Brain pericyte (primary cell): ENCODE measurements around the gene FTO.
A peak's percentile ranks its signal among the peaks of the same experiment; 100 is the strongest.

Experiments used
- DNase-seq: peaks from one replicate; pipeline ENCODE4 v3.0.0-alpha.2; 2012; ENCODE audit warnings: low read depth, low spot score

Gene FTO

DNA sequence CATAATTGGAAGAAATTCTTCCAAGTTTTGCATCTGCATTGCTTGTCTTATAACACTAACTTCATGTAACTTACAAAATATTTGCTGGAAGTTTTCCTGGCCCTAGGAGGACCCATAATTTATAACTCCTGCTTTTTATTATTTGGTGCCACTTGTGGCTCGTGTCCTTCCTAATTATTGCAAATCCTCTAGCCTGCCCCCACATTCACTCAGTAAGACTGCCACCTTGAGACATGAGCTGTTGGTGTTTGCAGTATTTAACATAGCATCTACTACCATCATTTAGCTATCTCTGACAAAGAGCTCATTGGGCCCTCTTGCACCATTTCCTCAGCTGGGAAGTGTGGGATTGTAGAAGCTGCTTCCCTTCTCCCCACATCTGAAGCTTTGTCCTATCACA, 49.5 kb downstream of the FTO start:
- no peak for DNase-seq

GRCh38 chr16:53755026-53755910, 51.3 kb downstream of the FTO start:
- no peak for DNase-seq

DNA sequence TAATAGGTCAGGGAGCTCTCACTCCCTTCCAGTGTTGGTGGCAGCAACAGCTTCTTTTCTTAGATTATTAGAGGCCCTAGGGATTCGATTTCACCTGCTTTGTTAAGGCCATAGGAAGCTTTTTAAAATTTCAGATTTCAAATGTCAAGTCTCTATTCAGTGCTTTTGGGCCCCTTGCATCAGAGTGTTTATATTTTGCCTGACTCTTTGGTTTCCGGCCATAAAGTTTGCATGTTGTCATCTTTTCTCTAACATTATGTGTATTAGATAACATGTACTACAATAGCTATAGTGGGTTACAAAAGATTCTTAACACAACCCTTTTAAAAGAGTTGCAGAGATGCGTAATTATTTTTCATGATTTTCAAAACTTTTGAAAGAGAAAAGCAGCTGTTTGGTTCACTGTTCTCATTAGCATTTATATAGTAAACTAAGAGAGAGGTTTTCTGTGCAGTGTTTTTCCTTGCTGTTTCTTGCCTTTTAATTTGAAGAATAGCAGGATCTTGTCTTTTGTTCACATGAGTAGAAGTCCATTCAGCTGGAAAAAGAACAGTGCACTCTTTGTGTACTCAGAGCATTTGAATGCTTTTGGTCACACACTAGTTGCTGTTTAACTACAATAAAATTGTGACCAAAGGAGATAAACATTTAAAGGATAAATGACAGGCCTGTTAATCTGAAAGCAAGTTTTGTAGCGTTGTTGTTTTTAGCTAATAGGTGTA, 52.5 kb downstream of the FTO start:
- no peak for DNase-seq

GRCh38 chr16:53757971-53758609, 54.1 kb downstream of the FTO start:
- no peak for DNase-seq

DNA sequence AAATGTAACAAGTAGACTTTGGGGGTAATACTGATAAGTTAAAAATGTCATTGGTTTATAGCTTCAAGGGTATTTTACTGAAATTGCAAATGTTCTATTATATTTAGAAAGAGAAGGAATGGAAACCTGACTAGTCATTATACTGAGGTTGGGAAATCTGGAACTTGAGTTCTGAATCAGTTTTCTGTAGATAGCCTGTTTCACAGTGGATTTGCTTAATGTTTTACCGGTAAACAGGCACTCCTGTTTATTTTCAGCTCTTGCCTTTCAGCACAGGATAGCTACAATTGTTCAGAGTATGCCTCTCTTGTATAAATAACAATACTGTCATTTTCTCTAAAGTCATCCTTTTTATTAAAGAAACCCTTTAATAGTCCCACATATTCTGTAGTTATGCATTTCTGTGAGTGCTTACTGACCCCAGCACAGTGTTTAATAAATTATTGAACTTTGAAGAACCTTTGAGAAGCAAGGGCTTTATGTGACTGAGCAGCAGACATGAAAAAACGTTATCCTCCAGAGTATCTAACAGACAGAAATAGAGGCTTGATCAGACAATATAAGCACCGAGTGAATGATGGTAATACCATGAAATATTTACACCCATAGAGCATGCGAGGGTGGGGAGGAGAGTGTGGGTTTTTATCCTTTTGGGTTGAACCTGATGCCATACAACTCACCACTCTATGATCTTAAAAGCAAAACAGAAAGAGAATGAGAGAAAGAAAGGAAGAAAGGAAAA, 58.2 kb downstream of the FTO start:
- no peak for DNase-seq

GRCh38 chr16:53766304-53767016, 62.5 kb downstream of the FTO start:
- no peak for DNase-seq

DNA sequence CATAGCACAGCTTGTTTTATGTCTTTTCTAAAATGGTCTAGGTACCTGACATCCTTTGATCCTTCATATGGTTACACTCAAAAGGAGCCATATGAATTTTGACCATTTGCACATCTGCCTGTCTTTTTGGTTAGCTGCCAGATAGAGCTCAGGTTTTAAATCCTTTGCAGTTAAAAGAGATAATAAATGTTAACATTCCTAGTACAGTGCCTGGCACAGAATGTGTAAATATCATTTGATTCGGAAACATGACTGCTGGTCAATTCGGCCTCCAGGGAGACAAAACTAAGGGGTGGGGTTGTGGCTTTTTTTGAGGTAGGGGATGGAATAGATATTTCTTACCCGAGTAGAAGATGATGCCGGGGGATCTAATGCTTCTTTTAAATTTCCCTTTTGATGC, 64.2 kb downstream of the FTO start:
- DNase-seq = no peak

- DNase-seq = peak; percentile 64
Observed at GRCh38 chr16:53768593-53768992, 64.6 kb downstream of the FTO start.

DNA sequence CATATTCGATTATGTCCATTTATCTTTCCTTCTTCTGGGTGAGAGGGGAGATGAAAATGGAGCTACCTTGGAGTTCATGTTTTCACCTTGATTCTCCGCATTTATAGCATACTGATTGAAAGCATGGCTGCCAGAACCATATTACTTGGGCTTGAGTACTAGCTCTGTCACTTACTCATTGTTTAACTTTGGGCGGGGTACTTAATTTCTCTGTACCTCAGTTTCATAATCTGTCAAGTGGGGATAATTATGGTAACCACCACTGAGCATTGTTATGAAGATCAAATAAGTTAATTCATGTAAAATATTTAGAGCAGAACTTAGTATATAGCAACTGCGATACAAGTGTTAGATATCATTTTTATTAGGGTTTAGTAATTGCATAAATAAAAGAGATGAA, 65.2 kb downstream of the FTO start:
- no peak for DNase-seq

DNA sequence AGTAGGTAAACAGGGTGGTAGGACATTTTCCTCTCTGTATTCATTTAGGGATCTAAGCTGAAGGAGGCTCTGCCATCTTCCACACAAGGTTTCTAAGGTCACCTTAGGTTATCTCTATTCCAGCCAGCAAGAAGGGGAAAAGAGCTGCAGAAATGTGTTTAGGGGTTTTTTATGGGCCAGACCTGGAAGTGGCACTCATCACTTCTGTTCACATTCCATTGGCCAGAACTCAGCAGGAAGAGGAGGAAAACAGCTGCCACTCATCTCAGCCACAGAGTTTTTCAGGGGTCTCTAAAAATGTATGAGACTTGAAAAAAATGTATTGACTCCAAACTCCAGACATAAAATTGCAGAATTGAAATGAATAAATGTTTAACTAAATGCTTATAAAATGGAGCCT, 65.8 kb downstream of the FTO start:
- no peak for DNase-seq

GRCh38 chr16:53770641-53771040, 66.7 kb downstream of the FTO start:
- no peak for DNase-seq

DNA sequence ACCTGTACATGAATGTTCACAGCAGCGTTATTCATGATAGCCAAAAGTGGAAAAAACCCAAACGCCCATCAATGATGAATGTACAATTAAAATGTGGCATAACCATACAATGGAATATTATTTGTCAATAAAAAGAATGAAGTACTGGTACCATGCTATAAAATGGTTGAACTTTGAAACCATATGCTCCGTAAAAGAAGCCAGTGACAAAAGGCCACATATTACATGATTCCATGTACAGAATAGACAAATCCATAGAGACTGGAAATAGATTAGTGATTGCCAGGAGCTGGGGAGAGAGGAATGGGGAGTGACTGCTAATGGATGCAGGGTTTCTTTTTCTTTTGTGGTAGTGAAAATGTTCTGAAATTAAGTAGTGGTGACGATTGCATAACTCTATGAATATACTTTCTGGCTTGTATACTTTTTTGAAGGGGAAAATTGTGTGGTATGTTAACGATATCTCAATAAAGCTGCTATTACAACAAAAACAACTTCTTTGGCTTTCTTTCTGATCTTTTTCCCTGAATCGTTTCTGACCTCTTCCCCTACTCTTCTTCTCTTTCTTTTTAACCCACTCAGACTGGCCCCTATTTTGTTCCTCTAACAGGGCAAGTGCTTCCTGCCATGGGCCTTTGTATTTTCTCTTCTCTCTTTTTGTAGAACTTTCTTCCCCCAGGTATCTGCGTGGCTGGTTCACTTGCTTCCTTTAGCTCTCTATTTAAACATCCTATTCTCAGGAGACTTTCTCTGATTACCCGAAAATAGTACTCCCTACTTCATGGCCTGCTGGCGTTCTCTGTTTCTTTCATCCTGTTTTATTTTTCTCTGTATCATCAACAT, 67.9 kb downstream of the FTO start:
- no peak for DNase-seq

- DNase-seq = peak; percentile 22
Observed at GRCh38 chr16:53773150-53773846, 69.3 kb downstream of the FTO start.

- DNase-seq = no peak
Observed at GRCh38 chr16:53773881-53774280, 69.9 kb downstream of the FTO start.

DNA sequence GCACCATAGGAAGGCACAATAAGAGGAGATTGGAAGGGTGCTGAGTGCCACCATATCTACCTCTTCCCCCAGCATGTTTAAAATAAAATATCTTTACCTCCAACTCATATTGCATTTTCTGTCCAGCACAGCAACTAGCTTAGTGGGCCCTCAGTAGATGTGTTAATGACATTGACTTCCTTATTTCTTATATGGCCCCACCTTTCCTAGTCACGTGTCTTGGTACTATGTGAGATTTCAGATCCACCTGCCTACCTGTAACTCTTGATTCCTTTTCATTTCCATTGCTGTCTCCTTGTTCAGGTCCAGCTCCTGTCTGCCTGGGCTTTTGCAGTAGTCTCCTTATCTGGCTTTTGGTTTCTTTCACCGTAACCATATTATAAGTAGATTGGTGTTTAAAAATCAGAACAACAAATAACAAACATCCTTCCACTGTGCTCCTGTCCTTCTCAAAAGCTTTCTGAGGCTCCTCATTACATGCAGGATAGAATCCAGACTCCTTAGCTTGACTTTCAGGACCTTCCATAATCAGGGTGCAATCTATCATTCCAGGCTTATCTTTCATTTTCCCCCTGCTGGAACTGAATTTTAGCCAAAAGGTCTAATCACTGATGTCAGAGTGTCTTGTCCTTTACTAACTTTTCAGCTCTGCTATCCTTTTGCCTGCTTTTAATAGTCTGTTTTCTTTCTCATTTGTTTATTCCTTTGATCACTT, 71.3 kb downstream of the FTO start:
- DNase-seq = no peak

DNA sequence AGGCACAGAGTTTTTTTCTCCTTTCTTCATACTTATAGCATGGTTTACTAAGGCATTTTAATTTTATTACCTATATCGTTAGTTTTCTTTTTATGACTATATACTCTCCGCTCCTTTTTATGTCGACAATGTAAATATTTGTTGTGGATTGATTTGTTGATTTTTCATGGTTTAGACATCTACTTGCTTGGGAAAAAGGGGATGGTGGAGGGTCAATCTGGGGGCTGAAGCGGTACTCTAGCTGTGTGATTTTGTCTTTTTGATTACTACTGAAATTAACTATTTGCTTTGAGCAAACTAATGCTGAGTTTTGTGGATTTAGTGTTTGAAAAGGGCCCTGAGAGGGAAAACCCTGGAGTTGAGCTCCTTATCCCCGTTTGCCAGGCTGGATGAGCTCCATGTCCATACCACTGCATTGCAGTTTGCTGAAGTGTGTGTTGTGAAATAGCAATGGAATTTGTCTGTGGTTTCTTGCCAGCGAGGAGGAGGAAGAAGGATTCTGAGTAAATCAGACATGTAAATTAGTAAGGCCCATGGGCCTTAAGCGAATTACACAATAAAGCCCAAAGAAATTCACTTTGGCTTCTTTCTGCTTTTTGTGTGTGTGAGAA, 72.0 kb downstream of the FTO start:
- peak; percentile 47 for DNase-seq

- no peak for DNase-seq
Observed at GRCh38 chr16:53779186-53779585, 75.2 kb downstream of the FTO start.

DNA sequence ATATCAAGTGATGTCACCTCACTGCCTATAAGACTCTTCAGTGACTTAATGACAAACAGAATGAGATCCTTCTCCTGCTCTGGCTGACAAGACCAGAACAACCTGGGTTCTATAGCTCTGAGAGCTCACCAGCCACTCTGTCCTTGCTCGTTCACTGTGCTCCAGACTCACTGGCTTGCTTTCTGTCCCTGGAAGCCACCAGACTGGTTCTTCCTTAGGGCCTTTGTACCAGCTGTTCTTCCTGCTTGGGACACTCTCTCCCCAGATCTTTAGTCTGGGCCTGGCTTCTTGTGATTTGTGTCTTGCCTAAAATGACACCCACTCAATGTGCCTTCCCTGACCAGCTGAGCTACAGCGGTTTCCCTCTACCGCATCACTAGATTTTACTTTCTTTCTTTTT, 76.1 kb downstream of the FTO start:
- no peak for DNase-seq
